Lower leg skin (tissue), 3 donors: ENCODE results near the gene CAMTA2.

ENCODE experiments used
- CTCF ChIP-seq, 3 donors: fragments of 450-650 bp; IDR thresholded peaks; one replicate each; pipeline ENCODE4 v1.5.1; 2016; ENCODE audit warnings: antibody characterized with exemption in 3 of 3, mild to moderate bottlenecking in 3 of 3, moderate library complexity in 2 of 3
- POLR2A ChIP-seq, 2 donors: fragments of 450-650 bp; IDR thresholded peaks; one replicate each; pipeline ENCODE4 v1.6.1; 2016 to 2017; ENCODE audit warnings: antibody characterized with exemption in 2 of 2, mild to moderate bottlenecking in 1 of 2, moderate library complexity in 1 of 2

GRCh38 chr17:4947010-4947410, 40.5 kb downstream of the CAMTA2 start:
- TF ChIP-seq CTCF (IDR thresholded peaks at IDR 0.05), result no peak
- TF ChIP-seq POLR2A (IDR thresholded peaks at IDR 0.05), result no peak
